HCT116 (cell line): ENCODE measurements around the gene CIAO2B. TPM values are rescaled to one million over a fixed set of nuclear protein-coding genes. Genes with fewer than 3 reads are reported as not detected.

Experiments used
- ATAC-seq: fragments of 200-7000 bp; cut with Tn5 transposase; 2 replicates; pipeline ENCODE4 v1.9.1; 2020; ENCODE audit warnings: mild to moderate bottlenecking, moderate library complexity
- BruUV-seq: library from RNA; stranded (reverse); fragments of 400-500 nt; replicated peaks from 2 replicates; lab custom pipeline; 2021; lab: Mats Ljungman, UMichigan
- CTCF ChIA-PET: fragments of 300-600 bp; sonication (Branson Sonifier 250); formaldehyde crosslinking; loops from one replicate; lab custom pipeline; 2021; ENCODE audit warnings: antibody characterized with exemption; lab: Charles Lee
- POLR2A ChIA-PET: fragments of 300-600, 350-600 bp; sonication (Branson Sonifier 250); formaldehyde crosslinking; loops from one replicate; lab custom pipeline; 2021; ENCODE audit warnings: antibody characterized with exemption; lab: Charles Lee
- RAD21 ChIA-PET, 2 experiments: fragments of 300-600 bp; sonication (Branson Sonifier 250); formaldehyde crosslinking; loops; one replicate each; lab custom pipeline; 2023; ENCODE audit warnings: low total read pairs in 2 of 2; ENCODE audit not compliant: uncharacterized antibody in 2 of 2, unreplicated experiment in 2 of 2, low non-redundant PET in 1 of 2; lab: Charles Lee
- DNase-seq: peaks from one replicate; pipeline ENCODE4 v3.0.0-alpha.2; 2010; ENCODE audit warnings: low read depth, low spot score
- H2AFZ ChIP-seq: fragments of 200-600 bp; shearing (Covaris generic), sonication (generic); 2 replicates; pipeline ENCODE4 v1.6.1; 2017; ENCODE audit warnings: low read depth, mixed run types, mixed read lengths, antibody characterized with exemption, low read length; ENCODE audit not compliant: poor library complexity, severe bottlenecking
- H3K27ac ChIP-seq: 2 replicates; pipeline ENCODE4 v1.5.1; 2012; ENCODE audit warnings: low read depth, low read length
- H3K27me3 ChIP-seq: fragments of 200-600 bp; sonication (generic); 2 replicates; pipeline ENCODE4 v1.6.1; 2016; ENCODE audit warnings: mixed run types, low read length, mixed read lengths; ENCODE audit not compliant: insufficient read depth
- H3K36me3 ChIP-seq, 2 experiments: fragments of 200-500 bp in 1 of 2; fragments of 200-600 bp in 1 of 2; sonication (Bioruptor generic) in 1 of 2; sonication (generic) in 1 of 2; 2 replicates each; pipeline versions ENCODE4 v1.5.1 to v1.6.1; 2014 to 2016; ENCODE audit warnings: low read length in 2 of 2, inconsistent platforms in 1 of 2, mixed read lengths in 1 of 2, mixed run types in 1 of 2; ENCODE audit not compliant: insufficient read depth in 2 of 2, control insufficient read depth in 1 of 2
- H3K4me1 ChIP-seq, 2 experiments: fragments of 200-600 bp in 1 of 2; sonication (generic) in 1 of 2; 2 replicates each; pipeline versions ENCODE4 v1.5.1 to v1.6.1; 2012 to 2017; ENCODE audit warnings: low read length in 2 of 2, inconsistent platforms in 1 of 2, mild to moderate bottlenecking in 1 of 2, mixed read lengths in 1 of 2, mixed run types in 1 of 2, moderate library complexity in 1 of 2; ENCODE audit not compliant: insufficient read depth in 2 of 2, control insufficient read depth in 1 of 2
- H3K4me2 ChIP-seq: fragments of 200-600 bp; sonication (generic); 2 replicates; pipeline ENCODE4 v1.6.1; 2017; ENCODE audit warnings: mixed run types, low read length, mixed read lengths
- H3K4me3 ChIP-seq, 2 experiments: fragments of 200-600 bp in 1 of 2; sonication (generic) in 1 of 2; replicated peaks in 1 of 2; 2 replicates each; pipeline ENCODE4 v1.5.1; 2011 to 2016; ENCODE audit warnings: low read length in 2 of 2, control low read depth in 1 of 2, low read depth in 1 of 2, mild to moderate bottlenecking in 1 of 2, mixed read lengths in 1 of 2, mixed run types in 1 of 2
- H3K79me2 ChIP-seq: fragments of 200-600 bp; sonication (generic); 2 replicates; pipeline ENCODE4 v1.6.1; 2017; ENCODE audit warnings: mild to moderate bottlenecking, mixed run types, low read length, moderate library complexity, mixed read lengths; ENCODE audit not compliant: insufficient read depth
- H3K9ac ChIP-seq: fragments of 200-600 bp; sonication (generic); 2 replicates; pipeline ENCODE4 v1.6.1; 2016; ENCODE audit warnings: low read length, mixed read lengths
- H3K9me2 ChIP-seq: fragments of 200-600 bp; sonication (generic), shearing (Covaris generic); 2 replicates; pipeline ENCODE4 v1.6.1; 2017; ENCODE audit warnings: mixed run types, mild to moderate bottlenecking, moderate library complexity; ENCODE audit not compliant: insufficient read depth
- H3K9me3 ChIP-seq, 2 experiments: fragments of 200-500 bp in 1 of 2; fragments of 200-600 bp in 1 of 2; sonication (Bioruptor generic) in 1 of 2; sonication (generic) in 1 of 2; 2 replicates each; pipeline ENCODE4 v1.6.1; 2014 to 2017; ENCODE audit warnings: low read length in 2 of 2, mixed read lengths in 2 of 2, inconsistent platforms in 1 of 2, low read depth in 1 of 2, mild to moderate bottlenecking in 1 of 2, mixed run types in 1 of 2, moderate library complexity in 1 of 2; ENCODE audit not compliant: control insufficient read depth in 1 of 2, insufficient read depth in 1 of 2
- H4K20me1 ChIP-seq: fragments of 200-600 bp; sonication (generic), shearing (Covaris generic); 2 replicates; pipeline ENCODE4 v1.6.1; 2017; ENCODE audit warnings: mixed run types, mild to moderate bottlenecking, moderate library complexity; ENCODE audit not compliant: insufficient read depth
- CEBPB ChIP-seq: IDR thresholded peaks from 2 replicates; pipeline ENCODE4 v1.6.1; 2012; ENCODE audit warnings: low read depth
- EGR1 ChIP-seq: IDR thresholded peaks from 2 replicates; pipeline ENCODE4 v1.6.1; 2012; ENCODE audit warnings: low read depth
- ELF1 ChIP-seq: IDR thresholded peaks from 2 replicates; pipeline ENCODE4 v1.6.1; 2012; ENCODE audit warnings: low read depth, borderline replicate concordance
- JUND ChIP-seq: IDR thresholded peaks from 2 replicates; pipeline ENCODE4 v1.6.1; 2012
- POLR2A ChIP-seq: IDR thresholded peaks from 2 replicates; pipeline ENCODE4 v1.7.0; 2011; ENCODE audit warnings: borderline replicate concordance; ENCODE audit not compliant: insufficient read depth, insufficient read length; ENCODE audit errors: extremely low read depth
- RAD21 ChIP-seq: IDR thresholded peaks from 2 replicates; pipeline ENCODE4 v1.6.1; 2012; ENCODE audit warnings: low read depth, mild to moderate bottlenecking
- REST ChIP-seq: IDR thresholded peaks from 2 replicates; pipeline ENCODE4 v1.6.1; 2012; ENCODE audit warnings: low read depth
- SIN3A ChIP-seq: IDR thresholded peaks from 2 replicates; pipeline ENCODE4 v1.6.1; 2012; ENCODE audit warnings: low read depth
- SP1 ChIP-seq: IDR thresholded peaks from 2 replicates; pipeline ENCODE4 v1.6.1; 2012; ENCODE audit warnings: low read depth
- ZFX ChIP-seq: fragments of 450-650 bp; IDR thresholded peaks from 2 replicates; pipeline ENCODE4 v1.6.1; 2017
- ZNF274 ChIP-seq: fragments of 200-500 bp; sonication (Bioruptor generic); IDR thresholded peaks from 2 replicates; pipeline ENCODE4 v1.6.1; 2014; ENCODE audit warnings: mild to moderate bottlenecking, low read depth, low read length, inconsistent platforms
- intact Hi-C: fragments of 100-400 bp; cut with micrococcal nuclease; formaldehyde crosslinking; loops from 2 replicates; pipeline ENCODE4 v1.10.0; 2022
- total RNA-seq: library from RNA; stranded (reverse); gene quantifications from one replicate; pipeline ENCODE4 v1.2.1, GENCODE V29; 2021; ENCODE audit not compliant: unreplicated experiment
- TF ChIP-seq, protein P1 (sequence below), 3 experiments: fragments of 200-600 bp in 1 of 3; sonication (generic) in 1 of 3; IDR thresholded peaks in 2 of 3; conservative IDR thresholded peaks in 1 of 3; 2 replicates each; pipeline ENCODE4 v1.5.1; 2012 to 2017; ENCODE audit warnings: low read depth in 2 of 3, low read length in 2 of 3, antibody characterized with exemption in 1 of 3, borderline replicate concordance in 1 of 3, control low read depth in 1 of 3, mild to moderate bottlenecking in 1 of 3, mixed read lengths in 1 of 3, mixed run types in 1 of 3, moderate library complexity in 1 of 3; ENCODE audit not compliant: insufficient read depth in 1 of 3

The CIAO2B gene
- total RNA-seq, 1 experiment from 2014 or later, result 113 TPM

DNA sequence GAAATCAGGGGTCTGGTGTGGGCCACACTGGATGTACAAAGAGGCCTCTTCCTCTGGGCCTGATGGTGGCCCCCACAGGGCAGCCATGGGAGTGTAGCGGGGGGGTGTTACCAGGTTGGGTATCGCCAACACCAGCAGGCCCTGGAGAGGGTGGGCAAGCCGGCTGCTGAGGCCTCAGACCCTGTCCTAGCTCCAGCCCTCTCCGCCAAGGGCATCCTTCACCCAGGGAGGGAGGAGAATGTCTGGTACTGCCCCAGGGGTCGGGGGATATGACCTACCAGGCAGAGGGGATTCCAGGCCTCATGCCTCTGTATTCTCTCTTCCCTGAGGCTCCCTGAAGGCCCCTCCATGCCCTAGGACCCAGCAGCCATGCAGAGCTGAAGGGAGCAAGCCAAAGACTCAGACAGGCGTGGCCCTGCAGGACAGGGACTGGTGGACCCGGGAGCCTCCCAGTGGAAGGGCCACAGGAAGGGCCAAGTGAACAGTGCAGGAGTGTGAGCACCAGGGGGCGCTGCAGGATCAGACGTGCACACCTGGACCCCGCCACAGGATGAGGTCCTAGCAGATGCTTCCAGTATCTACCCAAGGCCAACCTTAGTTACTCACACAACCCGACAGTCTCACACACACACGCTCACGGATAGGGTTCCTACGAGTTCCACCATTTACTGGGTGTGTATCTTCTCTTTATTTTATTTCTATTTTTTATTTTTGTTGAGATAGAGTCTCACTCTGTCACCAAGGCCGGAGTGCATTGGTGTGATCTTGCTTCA is 43.3 kb upstream of the CIAO2B start:
- no TSS peak for BruUV-seq
- no peaks in the 10 kb centered on the region for H3K79me2 ChIP-seq
- no peaks in the 10 kb centered on the region for H3K27me3 ChIP-seq
- peak overlapping the region; percentile 33; the same call in 1 of the 2 replicates for H3K4me2 ChIP-seq
- H3K27ac ChIP-seq, result no peak overlapping the region
- H4K20me1 ChIP-seq, result no peaks in the 10 kb centered on the region
- intact Hi-C loops, result loop anchor here (1.0 to 2.0 kb wide), 4 partner anchors 38 to 208 kb away; no protein-coding TSS in a partner anchor
- H3K9me2 ChIP-seq, result no peaks in the 10 kb centered on the region
- ChIA-PET POLR2A (no interaction called here), RAD21 (no interaction called here), CTCF (no interaction called here)
- peaks cover 15 to 34% of the 10 kb centered on the region in 2 experiments for H3K4me1 ChIP-seq
- DNase-seq (peak; percentile 60), ATAC-seq (peak; percentile 97)
- no peak overlapping the region for H3K9ac ChIP-seq
- no peak overlapping the region for H2AFZ ChIP-seq
- no peaks in the 10 kb centered on the region for H3K36me3 ChIP-seq
- TF ChIP-seq RAD21 (peak; percentile 99), POLR2A (no peak)
- TF ChIP-seq, protein P1, sequence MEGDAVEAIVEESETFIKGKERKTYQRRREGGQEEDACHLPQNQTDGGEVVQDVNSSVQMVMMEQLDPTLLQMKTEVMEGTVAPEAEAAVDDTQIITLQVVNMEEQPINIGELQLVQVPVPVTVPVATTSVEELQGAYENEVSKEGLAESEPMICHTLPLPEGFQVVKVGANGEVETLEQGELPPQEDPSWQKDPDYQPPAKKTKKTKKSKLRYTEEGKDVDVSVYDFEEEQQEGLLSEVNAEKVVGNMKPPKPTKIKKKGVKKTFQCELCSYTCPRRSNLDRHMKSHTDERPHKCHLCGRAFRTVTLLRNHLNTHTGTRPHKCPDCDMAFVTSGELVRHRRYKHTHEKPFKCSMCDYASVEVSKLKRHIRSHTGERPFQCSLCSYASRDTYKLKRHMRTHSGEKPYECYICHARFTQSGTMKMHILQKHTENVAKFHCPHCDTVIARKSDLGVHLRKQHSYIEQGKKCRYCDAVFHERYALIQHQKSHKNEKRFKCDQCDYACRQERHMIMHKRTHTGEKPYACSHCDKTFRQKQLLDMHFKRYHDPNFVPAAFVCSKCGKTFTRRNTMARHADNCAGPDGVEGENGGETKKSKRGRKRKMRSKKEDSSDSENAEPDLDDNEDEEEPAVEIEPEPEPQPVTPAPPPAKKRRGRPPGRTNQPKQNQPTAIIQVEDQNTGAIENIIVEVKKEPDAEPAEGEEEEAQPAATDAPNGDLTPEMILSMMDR (IDR thresholded peaks at IDR 0.05 in 2 of 3, conservative IDR thresholded peaks at IDR 0.05 in 1 of 3; ENCODE audit: borderline replicate concordance in 1 of 3, insufficient read depth in 1 of 3, low read depth in 2 of 3, low read length in 2 of 3), result peak; percentile 92 to 97 (median 94)
- no peaks in the 10 kb centered on the region for H3K9me3 ChIP-seq
- H3K4me3 ChIP-seq, result no peak overlapping the region

GRCh38 chr16:66976746-66977145 is 42.5 kb upstream of the CIAO2B start:
- no TSS peak for BruUV-seq
- H3K4me3 ChIP-seq, result no peak overlapping the region
- H3K9me3 ChIP-seq, result no peaks in the 10 kb centered on the region
- H3K27ac ChIP-seq, result no peak overlapping the region
- no peaks in the 10 kb centered on the region for H4K20me1 ChIP-seq
- no peaks in the 10 kb centered on the region for H3K9me2 ChIP-seq
- H2AFZ ChIP-seq, result no peak overlapping the region
- H3K4me1 ChIP-seq, result peaks cover 19 to 42% of the 10 kb centered on the region in 2 experiments
- ChIA-PET RAD21 (no interaction called here), POLR2A (interaction anchor here (0.7 kb wide), 1 partner anchor 31 kb away, joined by 3 read pairs; no protein-coding TSS in a partner anchor), CTCF (no interaction called here)
- no peak overlapping the region for H3K4me2 ChIP-seq
- H3K9ac ChIP-seq, result no peak overlapping the region
- DNase-seq, result no peak
- H3K36me3 ChIP-seq, result no peaks in the 10 kb centered on the region
- H3K79me2 ChIP-seq, result no peaks in the 10 kb centered on the region
- no peaks in the 10 kb centered on the region for H3K27me3 ChIP-seq
- ATAC-seq, result no peak
- intact Hi-C loops, result loop anchor here (1.0 to 2.0 kb wide), 4 partner anchors 39 to 209 kb away; no protein-coding TSS in a partner anchor
- TF ChIP-seq SP1 (no peak), ZNF274 (no peak), ZFX (no peak), JUND (no peak), REST (no peak), POLR2A (no peak), EGR1 (no peak), SIN3A (no peak), ELF1 (no peak), CEBPB (no peak)
